CD8-positive, alpha-beta memory T cell (primary cell): ENCODE data around the gene ADAM12. TPM values are rescaled to one million over a fixed set of nuclear protein-coding genes. Genes with fewer than 3 reads are reported as not detected.

Source experiments
- CTCF ChIA-PET: fragments of 350-600 bp; sonication (Branson Sonifier 250); formaldehyde crosslinking; loops from one replicate; lab custom pipeline; 2021; ENCODE audit warnings: antibody characterized with exemption; lab: Charles Lee
- POLR2A ChIA-PET: fragments of 350-600 bp; sonication (Branson Sonifier 250); formaldehyde crosslinking; loops from one replicate; lab custom pipeline; 2021; ENCODE audit warnings: antibody characterized with exemption; lab: Charles Lee
- DNase-seq, 5 donors: peaks; one replicate each; pipeline versions ENCODE4 v3.0.0 to v3.0.0-alpha.2; 2020 to 2022; ENCODE audit warnings: mixed read lengths in 1 of 5
- H3K27ac ChIP-seq: one replicate; pipeline ENCODE4 v1.7.0; 2013; ENCODE audit warnings: low read depth, mild to moderate bottlenecking, low read length, moderate library complexity
- H3K27me3 ChIP-seq: 2 replicates; pipeline ENCODE4 v1.7.0; 2013; ENCODE audit warnings: low read length, mild to moderate bottlenecking; ENCODE audit not compliant: insufficient read depth, poor library complexity, severe bottlenecking
- H3K36me3 ChIP-seq: 2 replicates; pipeline ENCODE4 v1.7.0; 2013; ENCODE audit warnings: mild to moderate bottlenecking, low read length, moderate library complexity; ENCODE audit not compliant: insufficient read depth
- H3K4me1 ChIP-seq: 2 replicates; pipeline ENCODE4 v1.7.0; 2013; ENCODE audit warnings: mild to moderate bottlenecking, low read length, moderate library complexity; ENCODE audit not compliant: insufficient read depth
- H3K4me3 ChIP-seq: 2 replicates; pipeline ENCODE4 v1.7.0; 2013; ENCODE audit warnings: mild to moderate bottlenecking, low read length
- H3K9me3 ChIP-seq: 2 replicates; pipeline ENCODE4 v1.7.0; 2013; ENCODE audit warnings: mild to moderate bottlenecking, low read length
- H3K27ac Mint-ChIP-seq, 8 donors: one replicate each; pipeline ENCODE4 v1.8.0; 2020 to 2021; ENCODE audit warnings: mixed read lengths in 8 of 8, mild to moderate bottlenecking in 6 of 8, inconsistent platforms in 3 of 8, moderate library complexity in 3 of 8
- H3K27me3 Mint-ChIP-seq, 2 donors: one replicate each; pipeline ENCODE4 v1.8.0; 2020 to 2021; ENCODE audit warnings: mixed read lengths in 2 of 2, mild to moderate bottlenecking in 1 of 2, moderate library complexity in 1 of 2
- H3K36me3 Mint-ChIP-seq, 3 donors: one replicate each; pipeline ENCODE4 v1.8.0; 2020 to 2021; ENCODE audit warnings: mixed read lengths in 3 of 3, inconsistent platforms in 1 of 3, mild to moderate bottlenecking in 1 of 3
- H3K4me1 Mint-ChIP-seq, 3 donors: one replicate each; pipeline ENCODE4 v1.8.0; 2020 to 2021; ENCODE audit warnings: mixed read lengths in 3 of 3, inconsistent platforms in 1 of 3, mild to moderate bottlenecking in 1 of 3
- H3K4me3 Mint-ChIP-seq, 7 donors: one replicate each; pipeline ENCODE4 v1.8.0; 2020 to 2021; ENCODE audit warnings: mixed read lengths in 7 of 7, mild to moderate bottlenecking in 6 of 7, moderate library complexity in 4 of 7, inconsistent platforms in 2 of 7
- H3K9me3 Mint-ChIP-seq, 5 donors: one replicate each; pipeline ENCODE4 v1.8.0; 2020 to 2022; ENCODE audit warnings: mixed read lengths in 5 of 5, mild to moderate bottlenecking in 3 of 5, moderate library complexity in 2 of 5, inconsistent platforms in 1 of 5
- polyA plus RNA-seq: library from polyadenylated mRNA; unstranded; fragments of 300-500 nt; fragmentation: Illumina TruSeq; gene quantifications from one replicate; pipeline ENCODE4 v1.2.3, GENCODE V29; 2021
- total RNA-seq, 2 experiments: library from RNA; stranded (reverse); gene quantifications; one replicate each; pipeline ENCODE4 v1.2.3, GENCODE V29; 2021

ADAM12 gene
- total and polyA plus RNA-seq, 3 experiments from 2014 or later = 0.11 to 6.4 (median 0.31) TPM

- Histone ChIP-seq H3K27ac (no peak overlapping the region), H3K27me3 (no peaks in the 10 kb centered on the region), H3K36me3 (no peaks in the 10 kb centered on the region), H3K9me3 (no peaks in the 10 kb centered on the region), H3K4me3 (no peak overlapping the region), H3K4me1 (no peaks in the 10 kb centered on the region)
- DNase-seq = no peak
- Mint-ChIP-seq H3K27ac (peak overlapping the region in 3 of 8 donors; percentile 31 to 93 (median 36)), H3K9me3 (peaks cover 0 to 5% (median 3%) of the 10 kb centered on the region in 5 donors), H3K36me3 (no peaks in the 10 kb centered on the region), H3K4me3 (peak overlapping the region in 1 of 7 donors; percentile 8), H3K4me1 (peaks cover 0 to 11% (median 10%) of the 10 kb centered on the region in 3 donors), H3K27me3 (no peaks in the 10 kb centered on the region)
- ChIA-PET POLR2A (no interaction called here), CTCF (no interaction called here)
Measured at GRCh38 chr10:126430512-126430911, 42.2 kb upstream of the ADAM12 start.

GRCh38 chr10:126429275-126429674 lies 41.0 kb upstream of the ADAM12 start:
- ChIA-PET CTCF (no interaction called here), POLR2A (no interaction called here)
- Histone ChIP-seq H3K4me3 (no peak overlapping the region), H3K4me1 (no peaks in the 10 kb centered on the region), H3K27me3 (no peaks in the 10 kb centered on the region), H3K36me3 (no peaks in the 10 kb centered on the region), H3K9me3 (no peaks in the 10 kb centered on the region), H3K27ac (no peak overlapping the region)
- no peak for DNase-seq
- Mint-ChIP-seq H3K27me3 (no peaks in the 10 kb centered on the region), H3K4me1 (peaks cover 0 to 15% (median 10%) of the 10 kb centered on the region in 3 donors), H3K9me3 (peaks cover 2 to 9% (median 7%) of the 10 kb centered on the region in 5 donors), H3K4me3 (no peak overlapping the region), H3K27ac (peak overlapping the region in 2 of 8 donors; percentile 47 to 84), H3K36me3 (peaks cover 0 to 4% (median 0%) of the 10 kb centered on the region in 3 donors)

- Histone ChIP-seq H3K27ac (no peak overlapping the region), H3K4me3 (no peak overlapping the region), H3K36me3 (no peaks in the 10 kb centered on the region), H3K9me3 (no peaks in the 10 kb centered on the region), H3K4me1 (no peaks in the 10 kb centered on the region), H3K27me3 (no peaks in the 10 kb centered on the region)
- H3K9me3 Mint-ChIP-seq = peaks cover 6 to 25% (median 18%) of the 10 kb centered on the region in 5 donors
- no peak for DNase-seq
- ChIA-PET POLR2A (no interaction called here), CTCF (no interaction called here)
- H3K4me1 Mint-ChIP-seq = peaks cover 0 to 12% (median 7%) of the 10 kb centered on the region in 3 donors
- peak overlapping the region in 2 of 8 donors; percentile 29 to 67 for H3K27ac Mint-ChIP-seq
- H3K36me3 Mint-ChIP-seq = peaks cover 0 to 6% (median 0%) of the 10 kb centered on the region in 3 donors
- peak overlapping the region in 2 of 7 donors; percentile 30 to 39 for H3K4me3 Mint-ChIP-seq
- H3K27me3 Mint-ChIP-seq = no peaks in the 10 kb centered on the region
Measured at GRCh38 chr10:126425489-126426065, 37.3 kb upstream of the ADAM12 start.

- H3K4me3 Mint-ChIP-seq = peak overlapping the region in 1 of 7 donors; percentile 30
- no peak overlapping the region for H3K27ac ChIP-seq
- no peak overlapping the region for H3K4me3 ChIP-seq
- POLR2A ChIA-PET = no interaction called here
- no peaks in the 10 kb centered on the region for H3K4me1 ChIP-seq
- H3K36me3 ChIP-seq = no peaks in the 10 kb centered on the region
- DNase-seq = no peak
- H3K4me1 Mint-ChIP-seq = peaks cover 0 to 12% (median 7%) of the 10 kb centered on the region in 3 donors
- no peaks in the 10 kb centered on the region for H3K27me3 Mint-ChIP-seq
- CTCF ChIA-PET = no interaction called here
- no peaks in the 10 kb centered on the region for H3K9me3 ChIP-seq
- peaks cover 0 to 6% (median 0%) of the 10 kb centered on the region in 3 donors for H3K36me3 Mint-ChIP-seq
- peak overlapping the region in 1 of 8 donors; percentile 64 for H3K27ac Mint-ChIP-seq
- no peaks in the 10 kb centered on the region for H3K27me3 ChIP-seq
- H3K9me3 Mint-ChIP-seq = peaks cover 6 to 25% (median 18%) of the 10 kb centered on the region in 5 donors
Measured at GRCh38 chr10:126425032-126425431, 36.8 kb upstream of the ADAM12 start.

GRCh38 chr10:126423732-126424491 lies 35.6 kb upstream of the ADAM12 start:
- no peak overlapping the region for H3K27ac ChIP-seq
- Mint-ChIP-seq H3K9me3 (peaks cover 6 to 26% (median 20%) of the 10 kb centered on the region in 5 donors), H3K27ac (peak overlapping the region in 2 of 8 donors; percentile 18 to 28), H3K4me1 (peaks cover 0 to 12% (median 7%) of the 10 kb centered on the region in 3 donors), H3K4me3 (no peak overlapping the region), H3K36me3 (peaks cover 0 to 6% (median 0%) of the 10 kb centered on the region in 3 donors), H3K27me3 (no peaks in the 10 kb centered on the region)
- POLR2A ChIA-PET = no interaction called here
- H3K9me3 ChIP-seq = no peaks in the 10 kb centered on the region
- no peaks in the 10 kb centered on the region for H3K36me3 ChIP-seq
- H3K4me3 ChIP-seq = no peak overlapping the region
- H3K4me1 ChIP-seq = no peaks in the 10 kb centered on the region
- CTCF ChIA-PET = no interaction called here
- H3K27me3 ChIP-seq = no peaks in the 10 kb centered on the region
- no peak for DNase-seq

- DNase-seq = no peak
- Mint-ChIP-seq H3K27ac (no peak overlapping the region), H3K4me1 (peaks cover 0 to 12% (median 7%) of the 10 kb centered on the region in 3 donors), H3K4me3 (no peak overlapping the region), H3K9me3 (peaks cover 6 to 26% (median 20%) of the 10 kb centered on the region in 5 donors), H3K27me3 (no peaks in the 10 kb centered on the region), H3K36me3 (peaks cover 0 to 6% (median 0%) of the 10 kb centered on the region in 3 donors)
- Histone ChIP-seq H3K36me3 (no peaks in the 10 kb centered on the region), H3K4me1 (no peaks in the 10 kb centered on the region), H3K9me3 (no peaks in the 10 kb centered on the region), H3K27me3 (no peaks in the 10 kb centered on the region), H3K27ac (no peak overlapping the region), H3K4me3 (no peak overlapping the region)
- ChIA-PET CTCF (no interaction called here), POLR2A (no interaction called here)
Measured at GRCh38 chr10:126422567-126422966, 34.3 kb upstream of the ADAM12 start.

- CTCF ChIA-PET = no interaction called here
- H3K9me3 Mint-ChIP-seq = peaks cover 6 to 26% (median 19%) of the 10 kb centered on the region in 5 donors
- Histone ChIP-seq H3K4me1 (no peaks in the 10 kb centered on the region), H3K4me3 (no peak overlapping the region), H3K27ac (no peak overlapping the region), H3K9me3 (no peaks in the 10 kb centered on the region), H3K27me3 (no peaks in the 10 kb centered on the region), H3K36me3 (no peaks in the 10 kb centered on the region)
- DNase-seq = no peak
- H3K4me3 Mint-ChIP-seq = peak overlapping the region in 4 of 7 donors; percentile 12 to 79 (median 42)
- peaks cover 0 to 12% (median 7%) of the 10 kb centered on the region in 3 donors for H3K4me1 Mint-ChIP-seq
- POLR2A ChIA-PET = no interaction called here
- H3K27ac Mint-ChIP-seq = peak overlapping the region in 6 of 8 donors; percentile 50 to 90 (median 74)
- H3K27me3 Mint-ChIP-seq = no peaks in the 10 kb centered on the region
- peaks cover 0 to 6% (median 0%) of the 10 kb centered on the region in 3 donors for H3K36me3 Mint-ChIP-seq
Measured at GRCh38 chr10:126421756-126422256, 33.5 kb upstream of the ADAM12 start.
